Activated CD8-positive, alpha-beta memory T cell treated with anti-CD3 and anti-CD28 coated beads for 4 hours (primary cell): ENCODE results near the gene KCNQ5.
"Not testable (repeated sequence)": the region's sequence is repeated elsewhere in the genome, so short reads cannot be mapped to it uniquely, and the experiment has no call there.

Source experiments
- DNase-seq, 2 donors: peaks; one replicate each; pipeline ENCODE4 v3.0.0-alpha.2; 2020; ENCODE audit warnings: low read depth in 2 of 2

The KCNQ5 gene

DNA sequence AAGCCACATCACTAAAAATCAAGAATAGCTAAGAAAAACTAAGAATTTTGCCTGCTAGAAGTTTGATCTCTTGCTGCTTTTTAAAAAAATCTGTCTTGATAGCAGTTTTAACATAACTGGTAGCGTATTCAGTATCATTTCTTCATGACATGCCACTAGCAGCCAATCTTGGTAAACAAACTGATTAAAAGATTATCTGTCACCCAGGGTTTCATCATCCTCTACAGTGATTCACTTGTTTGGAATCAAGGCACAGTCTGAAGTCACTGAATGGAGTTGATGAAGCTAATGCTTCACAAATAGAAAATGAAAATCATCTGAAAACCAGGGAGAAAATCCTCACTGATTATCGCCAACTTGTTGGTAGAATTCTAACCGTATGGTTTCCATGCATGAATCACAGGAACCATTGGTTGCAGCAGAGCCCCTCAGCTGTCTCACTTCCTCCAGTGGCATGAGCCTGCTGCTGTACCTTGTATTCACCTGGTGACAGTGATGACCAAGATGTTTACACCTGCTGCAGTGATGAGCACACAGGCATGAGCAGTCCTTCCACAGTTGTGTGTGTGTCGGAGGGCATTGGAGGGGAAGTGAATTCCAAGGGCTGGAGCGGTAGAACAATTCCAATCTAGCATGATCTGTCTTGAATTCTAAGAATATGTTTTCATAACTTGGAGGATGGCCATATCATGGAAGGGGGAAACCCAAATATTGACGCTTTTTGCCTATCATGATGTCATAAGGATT lies 328.4 kb downstream of the KCNQ5 start:
- no peak for DNase-seq

DNA sequence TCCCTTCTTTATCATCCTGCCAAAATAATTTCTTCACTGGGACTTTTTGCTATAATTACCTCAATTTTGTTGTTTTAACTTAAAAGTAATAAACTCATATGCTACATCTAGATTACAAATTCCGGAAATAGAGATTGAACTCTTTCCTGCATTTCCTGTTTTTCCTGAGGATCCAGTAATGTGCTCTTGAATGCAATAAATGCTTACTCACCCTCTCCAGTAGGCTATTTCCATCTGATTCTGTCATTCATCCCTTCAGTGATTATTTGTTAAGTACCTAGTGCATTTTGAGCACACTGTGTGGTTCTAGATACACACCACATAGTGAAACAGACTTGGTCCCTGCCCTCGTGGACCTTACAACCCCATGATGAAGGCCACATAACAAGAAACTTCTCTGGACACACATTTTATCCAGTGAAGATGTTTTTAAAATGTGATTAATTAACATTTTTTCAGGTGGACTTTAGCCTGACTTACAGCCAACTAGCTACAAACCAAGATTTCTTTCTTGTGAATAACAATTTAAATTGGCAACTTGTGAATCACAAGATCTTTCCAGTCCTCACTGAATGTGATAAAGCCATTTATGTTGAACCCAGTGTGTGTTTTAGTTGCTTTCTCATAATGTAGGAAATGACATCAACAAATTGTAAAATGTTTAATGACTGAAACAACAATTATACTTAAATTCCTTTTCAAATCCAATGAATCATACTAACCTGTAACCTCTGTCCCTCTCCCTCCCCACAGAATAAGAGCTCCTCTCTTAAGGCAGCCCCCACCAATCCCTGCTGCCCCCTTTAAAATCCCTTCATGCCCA lies 331.2 kb downstream of the KCNQ5 start:
- no peak for DNase-seq

DNA sequence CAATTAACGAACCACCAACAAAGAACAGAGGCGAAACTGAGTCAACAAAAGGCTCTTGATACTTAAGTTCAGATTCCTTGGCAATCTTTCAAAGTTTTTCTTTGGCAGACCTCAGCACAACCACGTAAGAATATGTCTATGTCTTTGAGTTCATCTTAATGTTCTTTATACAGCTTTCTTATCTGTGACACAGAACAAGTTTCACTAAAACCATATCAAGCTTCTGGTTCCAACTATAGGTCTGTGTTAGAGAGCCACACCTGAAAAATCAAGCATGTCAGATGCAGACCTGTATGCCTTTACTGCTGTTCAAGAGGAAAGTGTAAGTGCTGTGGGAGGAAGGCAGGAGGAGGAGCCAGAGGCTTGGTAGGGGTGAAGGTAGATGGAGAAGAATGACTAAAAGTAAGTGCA lies 332.1 kb downstream of the KCNQ5 start:
- DNase-seq, result no peak

DNA sequence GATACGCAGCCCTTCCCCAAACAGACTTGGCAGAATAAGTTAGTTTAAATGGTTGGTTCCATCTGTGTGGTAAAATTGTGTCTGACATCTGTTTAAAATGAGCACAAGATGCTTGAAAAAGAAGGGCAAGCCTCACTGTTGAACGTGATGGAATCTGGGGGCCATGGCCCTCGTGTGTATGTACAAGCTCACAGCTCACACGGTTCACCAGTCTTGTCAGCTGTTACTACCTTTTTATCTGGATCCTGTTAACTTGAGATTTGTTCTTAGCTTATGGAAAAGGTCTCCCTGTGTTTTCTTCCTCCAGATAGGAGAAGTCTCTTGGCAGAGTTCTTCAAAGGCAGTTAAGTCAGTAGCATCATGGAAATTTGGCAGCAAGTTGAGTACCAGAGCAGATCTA lies 332.9 kb downstream of the KCNQ5 start:
- DNase-seq, result no peak

DNA sequence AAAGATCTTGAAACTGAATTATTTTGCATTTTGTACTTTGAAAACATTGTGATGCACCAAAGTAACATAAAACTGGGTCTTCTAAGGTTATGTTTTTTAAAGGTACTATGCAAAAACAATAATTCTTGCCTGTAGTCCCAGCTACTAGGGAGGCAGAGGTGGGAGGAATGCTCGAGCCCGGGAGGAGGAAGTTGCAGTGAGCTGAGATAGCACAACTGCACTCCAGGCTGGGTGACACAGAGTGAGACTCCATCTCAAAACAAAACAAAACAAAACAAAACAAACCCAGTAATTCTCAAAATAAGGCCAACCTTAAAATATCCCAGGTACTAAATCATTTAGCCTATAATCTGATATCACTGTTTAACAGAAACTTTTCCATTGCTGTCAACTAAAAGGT lies 333.8 kb downstream of the KCNQ5 start:
- no peak for DNase-seq

DNA sequence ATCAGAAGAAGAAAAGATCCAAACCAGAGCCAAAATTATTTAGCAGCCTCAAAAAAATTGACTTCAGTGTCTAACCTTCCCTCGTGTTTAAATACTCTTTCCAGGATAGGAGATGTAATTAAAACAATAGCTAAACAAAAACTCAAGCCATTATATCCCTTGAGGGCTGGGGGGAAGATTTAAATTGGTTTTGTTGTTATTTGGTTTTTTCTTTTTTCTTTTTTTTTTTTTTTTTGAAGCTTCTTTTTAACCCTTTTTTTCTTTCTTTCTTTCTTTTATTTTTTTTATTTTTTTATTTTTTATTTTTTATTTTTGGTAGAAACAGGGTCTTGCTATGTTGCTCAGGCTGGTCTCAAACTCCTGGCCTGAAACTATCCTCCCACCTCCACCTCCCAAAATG lies 334.4 kb downstream of the KCNQ5 start:
- no peak for DNase-seq

DNA sequence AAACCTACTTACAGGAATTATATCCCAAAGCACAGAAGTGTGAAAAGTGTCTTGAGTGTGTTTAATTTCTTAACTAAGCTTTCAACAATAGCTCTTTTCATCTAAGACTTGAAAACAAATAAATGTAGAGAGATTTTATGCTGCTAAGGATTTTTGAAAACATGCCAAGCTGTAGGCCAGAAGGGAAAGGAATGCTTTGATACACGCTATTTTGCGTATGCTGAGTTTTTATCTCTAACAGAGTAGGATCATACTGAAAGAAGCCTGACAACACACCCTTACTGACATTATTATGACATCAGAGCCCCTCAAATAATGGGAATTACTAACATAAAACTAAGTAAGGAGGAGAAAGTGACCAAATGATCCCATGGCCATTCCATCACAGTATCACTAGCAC lies 338.0 kb downstream of the KCNQ5 start:
- no peak for DNase-seq

DNA sequence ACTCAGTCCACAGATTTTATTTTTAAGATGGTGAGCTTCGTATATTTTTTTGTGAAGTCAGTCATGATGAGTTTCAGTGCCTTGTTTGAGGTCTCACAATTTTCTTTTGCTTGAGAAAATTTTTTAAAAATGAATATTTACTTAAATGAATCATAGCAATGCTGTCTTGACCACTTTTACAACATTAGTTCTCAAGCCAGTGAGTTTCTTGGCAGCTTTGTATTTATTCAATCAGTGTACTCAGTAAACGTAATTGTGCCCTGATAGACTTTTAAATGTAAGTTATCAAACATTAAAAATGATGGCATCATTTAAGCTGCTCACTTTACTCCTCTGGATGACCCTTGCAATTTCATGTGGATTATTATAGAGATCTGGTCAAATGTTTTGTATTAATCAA lies 342.1 kb downstream of the KCNQ5 start:
- no peak for DNase-seq

DNA sequence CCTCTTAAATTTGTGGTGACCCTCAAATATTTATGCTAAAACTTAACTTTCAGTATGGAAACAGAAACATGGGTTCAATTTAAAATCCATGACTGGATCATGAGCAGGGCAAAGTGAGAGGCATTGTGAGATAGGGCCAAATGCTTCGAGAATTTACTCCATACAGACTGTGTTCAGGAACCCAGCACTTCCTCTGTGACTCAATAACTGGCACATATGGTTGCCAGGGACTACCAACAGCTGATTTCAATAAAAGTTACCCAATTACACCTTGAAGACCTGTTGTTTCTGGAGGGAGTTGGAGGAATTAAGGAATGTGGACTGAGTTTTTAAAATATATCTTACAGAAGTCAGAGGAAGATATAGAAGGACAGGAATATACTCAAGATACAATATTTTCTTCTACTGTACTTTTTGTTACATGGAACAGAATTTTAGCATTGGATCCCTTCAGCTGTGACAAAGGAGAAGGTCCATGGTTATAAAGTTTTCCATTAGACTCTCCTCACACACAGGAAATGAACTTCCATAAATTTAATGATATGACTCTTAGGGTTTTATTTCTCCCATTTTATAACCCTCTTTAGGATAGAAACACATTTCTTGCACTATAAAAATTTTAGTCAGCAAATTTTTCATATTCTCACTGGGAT lies 344.9 kb downstream of the KCNQ5 start:
- DNase-seq, result no peak

DNA sequence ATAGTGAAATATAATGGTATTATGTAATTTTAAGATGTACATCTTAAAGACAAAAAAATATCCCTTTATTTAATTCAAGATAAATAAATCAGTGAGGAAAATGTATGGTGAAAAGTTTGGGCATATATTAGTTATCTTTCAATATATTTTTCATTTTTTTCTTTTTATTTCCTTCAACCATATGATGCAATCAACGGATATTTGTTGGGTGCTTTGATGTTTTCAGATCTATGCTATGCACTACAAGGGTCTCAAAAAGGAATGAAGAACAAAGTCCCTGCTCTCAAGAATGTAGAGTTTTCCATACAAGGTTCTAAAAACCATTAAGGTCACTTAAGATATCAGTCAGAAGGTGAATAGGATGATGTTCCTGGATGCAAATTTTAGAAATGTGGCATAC lies 345.5 kb downstream of the KCNQ5 start:
- no peak for DNase-seq

DNA sequence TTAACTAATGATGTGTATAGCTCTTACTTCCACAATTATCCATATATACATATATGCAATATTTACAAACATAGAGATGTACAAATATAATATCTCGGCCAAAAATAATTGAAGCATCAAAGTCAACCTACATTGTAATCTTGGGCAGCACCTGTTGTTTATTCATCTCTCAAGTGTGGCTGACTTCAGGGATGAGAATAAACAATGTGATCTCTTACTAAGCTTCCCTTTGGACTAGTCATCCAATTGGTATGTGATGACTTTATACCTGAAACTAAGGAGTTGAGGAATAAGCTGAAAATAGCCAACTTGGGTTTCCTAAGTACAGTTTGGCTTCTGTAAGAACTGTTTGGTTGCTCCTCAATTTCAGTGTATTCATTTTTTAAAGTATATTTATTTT lies 346.8 kb downstream of the KCNQ5 start:
- DNase-seq, result no peak

DNA sequence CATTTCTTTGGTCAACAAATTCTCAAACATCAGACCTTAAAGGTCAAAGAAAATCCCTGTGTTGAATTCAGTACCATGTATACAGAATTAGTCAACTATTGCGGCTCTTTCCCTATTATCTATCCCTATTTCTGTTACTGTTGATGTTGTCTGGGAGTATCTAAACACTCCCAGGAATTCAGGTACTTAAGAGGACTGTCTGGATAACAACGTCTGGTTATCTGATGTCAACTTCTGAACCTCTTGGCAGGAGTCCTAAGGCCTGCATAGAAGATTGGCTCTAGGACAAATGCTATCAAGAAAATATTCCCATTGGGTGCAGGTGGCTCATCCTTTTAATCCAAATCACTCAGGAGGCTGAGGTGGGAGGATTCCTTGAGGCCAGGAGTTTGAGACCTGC lies 347.8 kb downstream of the KCNQ5 start:
- no peak for DNase-seq

DNA sequence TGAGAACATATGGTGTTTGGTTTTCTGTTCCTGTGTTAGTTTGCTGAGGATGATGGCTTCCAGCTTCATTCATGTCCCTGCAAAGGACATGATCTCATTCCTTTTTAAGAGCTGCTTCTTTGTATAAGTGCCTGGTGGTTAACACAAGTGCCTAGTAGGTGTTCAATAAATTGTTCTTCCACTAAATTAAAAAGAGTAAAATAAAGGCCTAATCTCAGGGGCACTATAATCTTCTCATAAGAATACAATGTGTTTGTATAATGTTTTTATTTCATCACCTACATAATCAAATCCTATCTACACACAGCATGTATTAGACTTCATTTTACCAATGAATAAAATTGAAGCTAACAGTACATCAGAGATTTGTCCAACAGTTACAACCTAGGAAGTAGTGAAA lies 350.7 kb downstream of the KCNQ5 start:
- DNase-seq, result no peak

DNA sequence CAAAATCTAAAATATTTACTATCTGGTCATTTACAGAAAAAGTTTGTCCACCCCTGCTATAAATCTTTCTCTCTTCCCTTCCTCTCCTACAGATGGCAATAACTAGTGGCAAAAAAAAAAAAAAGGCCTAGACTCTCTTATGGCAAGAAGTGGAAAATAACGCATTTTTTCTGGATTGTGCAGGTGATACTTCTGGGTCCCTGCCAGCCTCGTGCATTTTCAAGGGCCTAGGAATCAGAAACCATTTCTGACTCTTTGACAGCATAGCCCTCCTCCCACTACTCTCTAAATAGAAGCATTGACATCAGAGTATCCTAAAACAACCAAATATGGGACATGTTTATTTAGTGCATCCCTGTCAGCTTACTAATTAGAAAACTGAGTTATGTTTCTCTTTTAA lies 352.4 kb downstream of the KCNQ5 start:
- DNase-seq, result no peak

DNA sequence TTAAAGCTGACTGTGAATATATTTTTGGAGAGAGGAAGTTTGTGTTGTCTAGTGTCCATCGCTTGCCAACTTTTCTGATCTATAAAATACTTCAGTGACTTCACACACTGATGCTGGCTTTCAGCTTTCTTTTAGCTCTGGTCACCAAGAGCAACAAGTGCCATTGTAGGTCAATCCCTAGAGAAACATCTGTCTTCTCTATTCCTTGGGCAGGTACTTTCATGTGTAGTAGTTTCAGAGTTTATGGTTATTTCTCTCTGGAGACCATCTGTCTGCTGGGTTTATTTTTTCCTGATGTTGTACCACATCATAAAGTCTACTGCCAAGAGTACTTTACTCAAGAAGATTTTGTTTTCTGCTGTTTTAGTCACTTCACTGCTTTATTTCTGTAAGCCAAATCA lies 353.5 kb downstream of the KCNQ5 start:
- DNase-seq, result no peak

DNA sequence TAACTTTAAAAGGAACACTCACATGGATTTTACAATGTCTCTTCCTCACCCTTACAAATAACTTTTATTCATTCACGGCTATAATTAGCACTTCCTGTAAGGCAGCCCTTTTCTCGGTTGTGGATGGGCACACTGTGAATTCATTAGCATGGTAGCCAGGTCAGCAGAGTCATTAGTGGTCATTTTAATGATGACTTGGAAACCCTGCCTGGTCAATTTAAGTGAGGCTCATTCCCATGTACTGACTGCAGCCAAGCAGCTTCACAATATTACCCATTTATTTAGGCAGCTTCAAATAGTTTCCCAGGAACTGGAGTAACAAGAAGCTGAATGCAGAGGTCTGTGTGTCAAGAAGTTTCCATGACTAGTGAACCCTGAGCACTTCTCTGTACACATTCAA lies 354.6 kb downstream of the KCNQ5 start:
- no peak for DNase-seq

DNA sequence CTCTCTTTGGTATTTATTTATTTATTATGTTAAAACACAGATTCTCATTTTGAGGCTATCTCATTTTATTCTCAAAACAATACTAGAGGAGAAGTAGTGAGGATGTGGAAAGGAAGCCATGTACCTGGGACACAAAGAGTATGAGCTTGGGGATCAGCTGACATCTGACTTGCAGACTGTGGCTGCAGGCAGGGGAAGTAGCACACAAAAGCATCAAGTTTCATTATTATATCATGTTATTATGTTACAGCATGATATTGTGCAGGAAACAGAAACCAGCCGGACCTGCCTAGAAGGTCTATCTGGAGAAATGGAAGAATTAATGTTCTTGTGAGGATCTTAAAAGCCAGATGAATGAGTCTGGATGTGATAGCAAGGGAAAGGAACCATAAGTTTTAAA lies 355.2 kb downstream of the KCNQ5 start:
- no peak for DNase-seq

DNA sequence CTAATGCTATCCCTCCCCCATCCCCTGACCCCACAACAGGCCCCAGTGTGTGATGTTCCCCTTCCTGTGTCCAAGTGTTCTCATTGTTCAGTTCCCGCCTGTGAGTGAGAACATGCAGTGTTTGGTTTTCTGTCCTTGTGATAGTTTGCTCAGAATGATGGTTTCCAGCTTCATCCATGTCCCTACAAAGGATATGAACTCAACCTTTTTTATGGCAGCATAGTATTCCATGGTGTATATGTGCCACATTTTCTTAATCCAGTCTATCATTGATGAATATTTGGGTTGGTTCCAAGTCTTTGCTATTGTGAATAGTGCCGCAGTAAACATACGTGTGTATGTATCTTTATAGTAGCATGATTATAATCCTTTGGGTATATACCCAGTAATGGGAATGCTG lies 356.9 kb downstream of the KCNQ5 start:
- not testable (repeated sequence) for DNase-seq

DNA sequence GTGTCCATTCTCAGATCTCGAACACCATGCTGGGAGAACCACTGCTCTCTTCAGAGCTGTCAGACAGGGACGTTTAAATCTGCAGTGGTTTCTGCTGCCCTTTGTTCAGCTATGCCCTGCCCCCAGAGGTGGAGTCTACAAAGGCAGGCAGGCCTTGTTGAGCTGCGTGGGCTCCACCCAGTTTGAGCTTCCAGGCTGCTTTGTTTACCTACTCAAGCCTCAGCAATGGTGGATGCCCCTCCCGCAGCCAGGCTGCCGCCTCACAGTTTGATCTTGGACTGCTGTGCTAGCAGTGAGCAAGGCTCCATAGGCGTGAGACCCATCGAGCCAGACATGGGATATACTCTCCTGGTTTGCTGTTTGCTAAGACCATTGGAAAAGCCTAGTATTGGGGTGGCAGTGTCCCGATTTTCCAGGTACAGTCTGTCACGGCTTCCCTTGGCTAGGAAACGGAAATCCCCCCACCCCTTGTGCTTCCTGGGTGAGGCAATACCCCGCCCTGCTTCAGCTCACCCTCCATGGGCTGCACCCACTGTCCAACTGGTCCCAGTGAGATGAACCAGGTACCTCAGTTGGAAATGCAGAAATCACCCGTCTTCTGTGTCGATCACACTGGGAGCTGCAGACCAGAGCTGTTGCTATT lies 362.4 kb downstream of the KCNQ5 start:
- not testable (repeated sequence) for DNase-seq

DNA sequence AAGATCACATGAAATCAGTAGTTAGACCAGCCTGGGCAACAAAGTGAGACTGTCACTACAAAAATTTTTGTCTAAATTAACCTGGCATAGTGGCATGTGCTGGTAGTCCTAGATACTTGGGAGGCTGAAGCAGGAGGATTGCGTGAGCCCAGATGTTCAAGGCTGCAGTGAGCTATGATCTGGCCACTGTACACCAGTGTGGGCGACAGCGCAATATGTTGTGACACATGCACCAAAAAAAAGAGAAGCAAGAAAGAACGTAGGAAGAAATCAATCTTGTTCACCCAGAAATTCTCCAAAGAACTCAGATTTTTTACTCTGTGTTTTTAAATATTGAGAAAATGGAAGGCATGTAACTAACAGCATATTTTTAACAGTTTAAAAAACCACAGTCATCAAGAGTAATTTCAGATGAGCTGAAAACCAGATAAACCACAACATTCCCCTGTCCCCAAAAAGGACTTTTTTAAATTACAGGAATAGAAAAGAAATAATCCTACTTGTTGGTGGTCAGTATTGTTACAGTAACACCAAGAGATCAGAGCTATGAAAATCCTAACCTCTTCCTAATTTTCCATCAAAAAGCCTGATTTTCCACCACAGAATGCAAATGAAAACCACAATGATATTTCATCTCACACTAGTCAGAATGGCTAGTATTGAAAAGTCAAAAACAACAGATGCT lies 363.3 kb downstream of the KCNQ5 start:
- no peak for DNase-seq

DNA sequence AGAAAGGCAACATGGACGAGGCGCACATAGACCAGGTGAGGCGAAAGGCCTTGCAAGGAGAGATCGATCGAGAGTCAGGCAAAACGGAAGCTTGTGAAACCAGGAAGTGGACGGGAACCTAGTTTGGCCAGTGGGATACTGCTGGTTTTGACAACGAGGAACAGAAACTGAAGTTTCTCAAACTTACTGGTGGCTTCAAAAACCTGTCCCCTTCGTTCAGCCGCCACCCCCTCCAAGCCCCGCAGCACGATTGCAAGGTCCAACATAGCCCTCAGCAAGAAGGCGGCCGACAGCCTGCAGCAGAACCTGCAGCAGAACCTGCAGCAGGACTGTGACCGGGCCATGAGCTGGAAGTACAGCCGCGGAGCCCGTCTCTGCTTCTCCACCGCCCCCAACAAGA lies 365.4 kb downstream of the KCNQ5 start:
- DNase-seq, result no peak

DNA sequence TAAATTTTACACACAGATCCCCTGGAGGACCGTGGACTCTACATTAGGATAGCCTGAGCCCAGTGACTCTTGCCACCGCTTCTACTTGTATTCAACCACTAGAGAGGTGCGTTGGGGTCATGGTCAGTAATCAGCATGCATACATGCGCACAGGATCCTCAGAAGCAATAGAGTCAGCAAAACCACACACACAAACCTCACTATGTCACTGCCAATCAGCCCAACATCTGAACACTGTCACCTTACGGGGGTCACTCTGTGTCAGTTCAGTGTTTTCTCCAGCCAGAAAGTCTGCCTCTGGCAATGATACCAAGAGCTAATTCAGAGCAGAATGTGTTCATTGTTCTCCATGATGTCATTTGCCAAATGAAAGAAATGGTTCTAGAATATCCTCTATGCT lies 378.1 kb downstream of the KCNQ5 start:
- no peak for DNase-seq
